Thyroid gland (tissue), 4 donors: Measurements from ENCODE around the gene CCDC74A.
"Not testable (repeated sequence)": the region's sequence is repeated elsewhere in the genome, so short reads cannot be mapped to it uniquely, and the experiment has no call there.

Experiments
- CTCF ChIP-seq, 6 experiments: fragments of 200-600 bp in 3 of 6; fragments of 450-650 bp in 3 of 6; sonication (generic) in 3 of 6; IDR thresholded peaks; one replicate each; pipeline ENCODE4 v1.5.1; 2016 to 2019; ENCODE audit warnings: antibody characterized with exemption in 6 of 6, mild to moderate bottlenecking in 2 of 6, inconsistent platforms in 1 of 6, moderate library complexity in 1 of 6
- POLR2A ChIP-seq, 2 donors: fragments of 450-650 bp; IDR thresholded peaks; one replicate each; pipeline ENCODE4 v1.6.1; 2017; ENCODE audit warnings: antibody characterized with exemption in 2 of 2, mild to moderate bottlenecking in 2 of 2, moderate library complexity in 1 of 2

- not testable (repeated sequence) for TF ChIP-seq CTCF, POLR2A (IDR thresholded peaks at IDR 0.05)
Measured at GRCh38 chr2:131490616-131491468, 36.8 kb upstream of the CCDC74A start.
